Stromal cell of bone marrow (primary cell): Measurements from ENCODE around the gene MEIS1.

Experiments used
- DNase-seq: peaks from one replicate; pipeline ENCODE4 v3.0.0-alpha.2; 2012; ENCODE audit warnings: low read depth

The MEIS1 gene

GRCh38 chr2:66507673-66508201, 72.8 kb downstream of the MEIS1 start:
- DNase-seq, result no peak

GRCh38 chr2:66508484-66509071, 73.7 kb downstream of the MEIS1 start:
- DNase-seq, result no peak

- DNase-seq, result no peak
Measured at GRCh38 chr2:66509326-66509811, 74.4 kb downstream of the MEIS1 start.

GRCh38 chr2:66512626-66513025, 77.7 kb downstream of the MEIS1 start:
- DNase-seq, result no peak

GRCh38 chr2:66515743-66516142, 80.8 kb downstream of the MEIS1 start:
- no peak for DNase-seq

GRCh38 chr2:66516499-66516898, 81.6 kb downstream of the MEIS1 start:
- DNase-seq, result no peak

GRCh38 chr2:66517772-66518171, 82.8 kb downstream of the MEIS1 start:
- DNase-seq, result no peak

- DNase-seq, result no peak
Measured at GRCh38 chr2:66519264-66519843, 84.4 kb downstream of the MEIS1 start.

- DNase-seq, result no peak
Measured at GRCh38 chr2:66521291-66521922, 86.5 kb downstream of the MEIS1 start.

GRCh38 chr2:66522611-66523376, 87.9 kb downstream of the MEIS1 start:
- no peak for DNase-seq

- no peak for DNase-seq
Measured at GRCh38 chr2:66523377-66523969, 88.5 kb downstream of the MEIS1 start.

GRCh38 chr2:66523990-66524389, 89.1 kb downstream of the MEIS1 start:
- DNase-seq, result no peak

- DNase-seq, result no peak
Measured at GRCh38 chr2:66525606-66526005, 90.7 kb downstream of the MEIS1 start.

GRCh38 chr2:66526180-66526579, 91.3 kb downstream of the MEIS1 start:
- no peak for DNase-seq

GRCh38 chr2:66528974-66529724, 94.2 kb downstream of the MEIS1 start:
- no peak for DNase-seq

GRCh38 chr2:66530651-66531050, 95.7 kb downstream of the MEIS1 start:
- no peak for DNase-seq

GRCh38 chr2:66531155-66531554, 96.2 kb downstream of the MEIS1 start:
- DNase-seq, result no peak

GRCh38 chr2:66531567-66531966, 96.6 kb downstream of the MEIS1 start:
- DNase-seq, result no peak

- DNase-seq, result no peak
Measured at GRCh38 chr2:66532972-66533868, 98.3 kb downstream of the MEIS1 start.

- no peak for DNase-seq
Measured at GRCh38 chr2:66534461-66534860, 99.5 kb downstream of the MEIS1 start.
